GM23338 (cell line): ENCODE results near the gene SERPINB10. TPM values are rescaled to one million over a fixed set of nuclear protein-coding genes. Genes with fewer than 3 reads are reported as not detected.

Experiments used
- ATAC-seq: fragments of 200-7000 bp; cut with Tn5 transposase; 3 replicates; pipeline ENCODE4 v1.9.1; 2020
- DNase-seq: peaks from one replicate; pipeline ENCODE4 v3.0.0-alpha.2; 2015; ENCODE audit warnings: low spot score
- H2AFZ ChIP-seq: fragments of 200-600 bp; sonication (generic); 2 replicates; pipeline ENCODE4 v1.8.0; 2016; ENCODE audit warnings: antibody characterized with exemption, mild to moderate bottlenecking, moderate library complexity
- H3F3A ChIP-seq: fragments of 200-600 bp; sonication (generic); replicated peaks from 2 replicates; pipeline ENCODE4 v1.8.0; 2017; ENCODE audit warnings: antibody characterized with exemption, mixed run types, low read depth
- H3K27ac ChIP-seq: fragments of 200-600 bp; sonication (generic); 2 replicates; pipeline ENCODE4 v1.6.1; 2016; ENCODE audit warnings: low read depth
- H3K27me3 ChIP-seq: fragments of 200-600 bp; sonication (generic); 2 replicates; pipeline ENCODE4 v1.8.0; 2016; ENCODE audit warnings: mild to moderate bottlenecking, mixed run types, moderate library complexity; ENCODE audit not compliant: insufficient read depth
- H3K36me3 ChIP-seq: fragments of 200-600 bp; sonication (generic); 2 replicates; pipeline ENCODE4 v1.8.0; 2016; ENCODE audit warnings: mild to moderate bottlenecking; ENCODE audit not compliant: insufficient read depth
- H3K4me1 ChIP-seq: fragments of 200-600 bp; sonication (generic); 2 replicates; pipeline ENCODE4 v1.8.0; 2016; ENCODE audit warnings: mild to moderate bottlenecking, moderate library complexity; ENCODE audit not compliant: insufficient read depth
- H3K4me2 ChIP-seq: fragments of 200-600 bp; sonication (generic); 2 replicates; pipeline ENCODE4 v1.7.1; 2017; ENCODE audit warnings: mixed run types
- H3K4me3 ChIP-seq: fragments of 200-600 bp; sonication (generic); 2 replicates; pipeline ENCODE4 v1.6.1; 2016; ENCODE audit warnings: mixed run types
- H3K79me2 ChIP-seq: fragments of 200-600 bp; sonication (generic); replicated peaks from 2 replicates; pipeline ENCODE4 v1.8.0; 2017; ENCODE audit warnings: mild to moderate bottlenecking; ENCODE audit not compliant: insufficient read depth
- H3K9me2 ChIP-seq: fragments of 200-600 bp; sonication (generic); 2 replicates; pipeline ENCODE4 v1.8.0; 2017; ENCODE audit not compliant: insufficient read depth
- H4K20me1 ChIP-seq: fragments of 200-600 bp; sonication (generic); replicated peaks from 2 replicates; pipeline ENCODE4 v1.8.0; 2017; ENCODE audit warnings: mild to moderate bottlenecking; ENCODE audit not compliant: insufficient read depth
- H3K27ac Mint-ChIP-seq: 2 replicates; pipeline ENCODE4 v1.8.0; 2020; ENCODE audit warnings: inconsistent platforms, mild to moderate bottlenecking, moderate library complexity, mixed read lengths
- H3K27me3 Mint-ChIP-seq: 3 replicates; pipeline ENCODE4 v1.8.0; 2022; ENCODE audit warnings: low read depth, mild to moderate bottlenecking, moderate library complexity, mixed read lengths, inconsistent platforms; ENCODE audit not compliant: insufficient read depth, poor library complexity
- H3K36me3 Mint-ChIP-seq: 3 replicates; pipeline ENCODE4 v1.8.0; 2021; ENCODE audit warnings: low read depth, mild to moderate bottlenecking, inconsistent platforms, moderate library complexity, mixed read lengths
- H3K4me1 Mint-ChIP-seq: 3 replicates; pipeline ENCODE4 v1.8.0; 2020; ENCODE audit warnings: mild to moderate bottlenecking, inconsistent platforms, mixed read lengths
- H3K4me3 Mint-ChIP-seq: 3 replicates; pipeline ENCODE4 v1.8.0; 2021; ENCODE audit warnings: moderate library complexity, mild to moderate bottlenecking, inconsistent platforms, mixed read lengths
- H3K9me3 Mint-ChIP-seq: 3 replicates; pipeline ENCODE4 v1.8.0; 2020; ENCODE audit warnings: moderate library complexity, mild to moderate bottlenecking, inconsistent platforms, mixed read lengths
- CREB1 ChIP-seq: fragments of 250-450 bp; sonication (Bioruptor Pico); IDR thresholded peaks from 2 replicates; pipeline ENCODE4 v1.5.0; 2020; ENCODE audit warnings: low read depth, mild to moderate bottlenecking, moderate library complexity
- EZH2 ChIP-seq: fragments of 200-600 bp; sonication (generic); IDR thresholded peaks from one replicate; pipeline ENCODE4 v1.8.0; 2017; ENCODE audit warnings: antibody characterized with exemption, mild to moderate bottlenecking, low read depth; ENCODE audit not compliant: unreplicated experiment
- EZH2phosphoT487 ChIP-seq: fragments of 200-600 bp; sonication (generic); IDR thresholded peaks from one replicate; pipeline ENCODE4 v1.8.1; 2018; ENCODE audit warnings: antibody characterized with exemption; ENCODE audit not compliant: unreplicated experiment
- JUNB ChIP-seq: IDR thresholded peaks from one replicate; pipeline ENCODE4 v1.6.1; 2016; ENCODE audit warnings: antibody characterized with exemption; ENCODE audit not compliant: unreplicated experiment
- NANOG ChIP-seq: IDR thresholded peaks from 2 replicates; pipeline ENCODE4 v1.6.1; 2016; ENCODE audit warnings: antibody characterized with exemption, borderline replicate concordance
- POLR2AphosphoS5 ChIP-seq: IDR thresholded peaks from 2 replicates; pipeline ENCODE4 v1.6.1; 2016; ENCODE audit warnings: antibody characterized with exemption, low read depth
- STAT1 ChIP-seq: IDR thresholded peaks from one replicate; pipeline ENCODE4 v1.6.1; 2016; ENCODE audit warnings: antibody characterized with exemption; ENCODE audit not compliant: unreplicated experiment
- ZNF114 ChIP-seq: fragments of 250-450 bp; sonication (Bioruptor Pico); IDR thresholded peaks from 2 replicates; pipeline ENCODE4 v1.5.0; 2020; ENCODE audit warnings: mild to moderate bottlenecking, moderate library complexity
- ZNF331 ChIP-seq: fragments of 250-450 bp; sonication (Bioruptor Pico); IDR thresholded peaks from 2 replicates; pipeline ENCODE4 v1.5.0; 2020; ENCODE audit warnings: low read depth, mild to moderate bottlenecking, moderate library complexity
- polyA plus RNA-seq: library from polyadenylated mRNA; unstranded; fragments of >200 nt; fragmentation: Nextera tagmentation; extraction: Ambion mirVana; gene quantifications from 2 replicates; pipeline ENCODE4 v1.2.1, GENCODE V29; 2016
- total RNA-seq: library from RNA; depleted of rRNA; stranded (reverse); fragments of >200 nt; shearing (Covaris generic); gene quantifications from 2 replicates; pipeline ENCODE4 v1.2.3, GENCODE V29; 2014
- TF ChIP-seq, protein P1 (sequence below): fragments of 250-450 bp; sonication (Bioruptor Pico); IDR thresholded peaks from 2 replicates; pipeline ENCODE4 v1.5.0; 2020; ENCODE audit warnings: mild to moderate bottlenecking, moderate library complexity
- TF ChIP-seq, protein P2 (sequence below), 2 experiments: fragments of 200-600 bp in 1 of 2; sonication (generic) in 1 of 2; conservative IDR thresholded peaks; 2 replicates each; pipeline versions ENCODE4 v1.5.1 to v1.6.1; 2016 to 2017; ENCODE audit warnings: antibody characterized with exemption in 2 of 2, low read depth in 2 of 2, mild to moderate bottlenecking in 2 of 2, moderate library complexity in 1 of 2
- TF ChIP-seq, protein P3 (sequence below): IDR thresholded peaks from one replicate; pipeline ENCODE4 v1.6.1; 2018; ENCODE audit warnings: antibody characterized with exemption; ENCODE audit not compliant: unreplicated experiment
- TF ChIP-seq, protein P4 (sequence below): IDR thresholded peaks from 2 replicates; pipeline ENCODE4 v1.6.1; 2016; ENCODE audit warnings: antibody characterized with exemption

The SERPINB10 gene
- total and polyA plus RNA-seq, 2 experiments from 2014 or later: not detected

DNA sequence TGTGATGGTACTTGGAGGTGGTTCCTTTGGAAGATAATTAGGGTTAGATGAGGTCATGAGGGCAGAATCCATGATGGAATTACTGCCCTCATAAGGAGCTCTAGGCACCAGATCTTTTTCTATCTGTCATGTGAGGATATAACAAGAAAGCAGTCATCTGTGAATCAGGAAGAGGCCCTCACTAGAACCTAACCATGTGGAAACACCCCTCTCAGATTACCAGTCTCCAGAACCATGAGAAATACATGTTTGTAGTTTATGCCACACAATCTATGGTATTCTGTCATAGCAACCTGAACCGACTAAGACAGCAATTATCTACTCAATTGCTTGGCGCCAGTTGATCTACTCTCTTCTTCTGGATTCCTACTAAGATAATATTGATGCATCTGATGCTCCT is 2.4 kb upstream of the SERPINB10 start:
- Histone ChIP-seq H3F3A (no peaks in the 10 kb centered on the region), H3K79me2 (no peaks in the 10 kb centered on the region), H3K9me2 (peaks cover 11% of the 10 kb centered on the region; the same call in 1 of the 2 replicates), H4K20me1 (no peaks in the 10 kb centered on the region), H2AFZ (no peak overlapping the region), H3K27ac (no peak overlapping the region), H3K4me1 (peaks cover 11% of the 10 kb centered on the region), H3K36me3 (no peaks in the 10 kb centered on the region), H3K4me2 (no peak overlapping the region), H3K27me3 (no peaks in the 10 kb centered on the region), H3K4me3 (no peak overlapping the region)
- Mint-ChIP-seq H3K9me3 (peaks cover 6% of the 10 kb centered on the region; the same call in 2 of the 3 replicates), H3K27me3 (no peaks in the 10 kb centered on the region), H3K4me3 (no peak overlapping the region), H3K36me3 (peaks cover 5% of the 10 kb centered on the region; the same call in 1 of the 3 replicates), H3K27ac (no peak overlapping the region), H3K4me1 (peaks cover 11% of the 10 kb centered on the region; the same call in 2 of the 3 replicates)
- TF ChIP-seq, protein P1, sequence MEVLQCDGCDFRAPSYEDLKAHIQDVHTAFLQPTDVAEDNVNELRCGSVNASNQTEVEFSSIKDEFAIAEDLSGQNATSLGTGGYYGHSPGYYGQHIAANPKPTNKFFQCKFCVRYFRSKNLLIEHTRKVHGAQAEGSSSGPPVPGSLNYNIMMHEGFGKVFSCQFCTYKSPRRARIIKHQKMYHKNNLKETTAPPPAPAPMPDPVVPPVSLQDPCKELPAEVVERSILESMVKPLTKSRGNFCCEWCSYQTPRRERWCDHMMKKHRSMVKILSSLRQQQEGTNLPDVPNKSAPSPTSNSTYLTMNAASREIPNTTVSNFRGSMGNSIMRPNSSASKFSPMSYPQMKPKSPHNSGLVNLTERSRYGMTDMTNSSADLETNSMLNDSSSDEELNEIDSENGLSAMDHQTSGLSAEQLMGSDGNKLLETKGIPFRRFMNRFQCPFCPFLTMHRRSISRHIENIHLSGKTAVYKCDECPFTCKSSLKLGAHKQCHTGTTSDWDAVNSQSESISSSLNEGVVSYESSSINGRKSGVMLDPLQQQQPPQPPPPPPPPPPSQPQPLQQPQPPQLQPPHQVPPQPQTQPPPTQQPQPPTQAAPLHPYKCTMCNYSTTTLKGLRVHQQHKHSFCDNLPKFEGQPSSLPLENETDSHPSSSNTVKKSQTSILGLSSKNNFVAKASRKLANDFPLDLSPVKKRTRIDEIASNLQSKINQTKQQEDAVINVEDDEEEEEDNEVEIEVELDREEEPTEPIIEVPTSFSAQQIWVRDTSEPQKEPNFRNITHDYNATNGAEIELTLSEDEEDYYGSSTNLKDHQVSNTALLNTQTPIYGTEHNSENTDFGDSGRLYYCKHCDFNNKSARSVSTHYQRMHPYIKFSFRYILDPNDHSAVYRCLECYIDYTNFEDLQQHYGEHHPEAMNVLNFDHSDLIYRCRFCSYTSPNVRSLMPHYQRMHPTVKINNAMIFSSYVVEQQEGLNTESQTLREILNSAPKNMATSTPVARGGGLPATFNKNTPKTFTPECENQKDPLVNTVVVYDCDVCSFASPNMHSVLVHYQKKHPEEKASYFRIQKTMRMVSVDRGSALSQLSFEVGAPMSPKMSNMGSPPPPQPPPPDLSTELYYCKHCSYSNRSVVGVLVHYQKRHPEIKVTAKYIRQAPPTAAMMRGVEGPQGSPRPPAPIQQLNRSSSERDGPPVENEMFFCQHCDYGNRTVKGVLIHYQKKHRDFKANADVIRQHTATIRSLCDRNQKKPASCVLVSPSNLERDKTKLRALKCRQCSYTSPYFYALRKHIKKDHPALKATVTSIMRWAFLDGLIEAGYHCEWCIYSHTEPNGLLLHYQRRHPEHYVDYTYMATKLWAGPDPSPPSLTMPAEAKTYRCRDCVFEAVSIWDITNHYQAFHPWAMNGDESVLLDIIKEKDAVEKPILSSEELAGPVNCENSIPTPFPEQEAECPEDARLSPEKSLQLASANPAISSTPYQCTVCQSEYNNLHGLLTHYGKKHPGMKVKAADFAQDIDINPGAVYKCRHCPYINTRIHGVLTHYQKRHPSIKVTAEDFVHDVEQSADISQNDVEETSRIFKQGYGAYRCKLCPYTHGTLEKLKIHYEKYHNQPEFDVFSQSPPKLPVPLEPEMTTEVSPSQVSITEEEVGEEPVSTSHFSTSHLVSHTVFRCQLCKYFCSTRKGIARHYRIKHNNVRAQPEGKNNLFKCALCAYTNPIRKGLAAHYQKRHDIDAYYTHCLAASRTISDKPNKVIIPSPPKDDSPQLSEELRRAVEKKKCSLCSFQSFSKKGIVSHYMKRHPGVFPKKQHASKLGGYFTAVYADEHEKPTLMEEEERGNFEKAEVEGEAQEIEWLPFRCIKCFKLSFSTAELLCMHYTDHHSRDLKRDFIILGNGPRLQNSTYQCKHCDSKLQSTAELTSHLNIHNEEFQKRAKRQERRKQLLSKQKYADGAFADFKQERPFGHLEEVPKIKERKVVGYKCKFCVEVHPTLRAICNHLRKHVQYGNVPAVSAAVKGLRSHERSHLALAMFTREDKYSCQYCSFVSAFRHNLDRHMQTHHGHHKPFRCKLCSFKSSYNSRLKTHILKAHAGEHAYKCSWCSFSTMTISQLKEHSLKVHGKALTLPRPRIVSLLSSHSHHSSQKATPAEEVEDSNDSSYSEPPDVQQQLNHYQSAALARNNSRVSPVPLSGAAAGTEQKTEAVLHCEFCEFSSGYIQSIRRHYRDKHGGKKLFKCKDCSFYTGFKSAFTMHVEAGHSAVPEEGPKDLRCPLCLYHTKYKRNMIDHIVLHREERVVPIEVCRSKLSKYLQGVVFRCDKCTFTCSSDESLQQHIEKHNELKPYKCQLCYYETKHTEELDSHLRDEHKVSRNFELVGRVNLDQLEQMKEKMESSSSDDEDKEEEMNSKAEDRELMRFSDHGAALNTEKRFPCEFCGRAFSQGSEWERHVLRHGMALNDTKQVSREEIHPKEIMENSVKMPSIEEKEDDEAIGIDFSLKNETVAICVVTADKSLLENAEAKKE (CRISPR knock-in tag): no peak
- TF ChIP-seq ZNF331 (CRISPR knock-in tag) (no peak), POLR2AphosphoS5 (no peak), EZH2 (no peak), CREB1 (CRISPR knock-in tag) (no peak), NANOG (no peak), JUNB (no peak), EZH2phosphoT487 (no peak), ZNF114 (no peak), STAT1 (no peak)
- TF ChIP-seq, protein P2, sequence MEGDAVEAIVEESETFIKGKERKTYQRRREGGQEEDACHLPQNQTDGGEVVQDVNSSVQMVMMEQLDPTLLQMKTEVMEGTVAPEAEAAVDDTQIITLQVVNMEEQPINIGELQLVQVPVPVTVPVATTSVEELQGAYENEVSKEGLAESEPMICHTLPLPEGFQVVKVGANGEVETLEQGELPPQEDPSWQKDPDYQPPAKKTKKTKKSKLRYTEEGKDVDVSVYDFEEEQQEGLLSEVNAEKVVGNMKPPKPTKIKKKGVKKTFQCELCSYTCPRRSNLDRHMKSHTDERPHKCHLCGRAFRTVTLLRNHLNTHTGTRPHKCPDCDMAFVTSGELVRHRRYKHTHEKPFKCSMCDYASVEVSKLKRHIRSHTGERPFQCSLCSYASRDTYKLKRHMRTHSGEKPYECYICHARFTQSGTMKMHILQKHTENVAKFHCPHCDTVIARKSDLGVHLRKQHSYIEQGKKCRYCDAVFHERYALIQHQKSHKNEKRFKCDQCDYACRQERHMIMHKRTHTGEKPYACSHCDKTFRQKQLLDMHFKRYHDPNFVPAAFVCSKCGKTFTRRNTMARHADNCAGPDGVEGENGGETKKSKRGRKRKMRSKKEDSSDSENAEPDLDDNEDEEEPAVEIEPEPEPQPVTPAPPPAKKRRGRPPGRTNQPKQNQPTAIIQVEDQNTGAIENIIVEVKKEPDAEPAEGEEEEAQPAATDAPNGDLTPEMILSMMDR (conservative IDR thresholded peaks at IDR 0.05; ENCODE audit: low read depth in 2 of 2): no peak
- TF ChIP-seq, protein P3, sequence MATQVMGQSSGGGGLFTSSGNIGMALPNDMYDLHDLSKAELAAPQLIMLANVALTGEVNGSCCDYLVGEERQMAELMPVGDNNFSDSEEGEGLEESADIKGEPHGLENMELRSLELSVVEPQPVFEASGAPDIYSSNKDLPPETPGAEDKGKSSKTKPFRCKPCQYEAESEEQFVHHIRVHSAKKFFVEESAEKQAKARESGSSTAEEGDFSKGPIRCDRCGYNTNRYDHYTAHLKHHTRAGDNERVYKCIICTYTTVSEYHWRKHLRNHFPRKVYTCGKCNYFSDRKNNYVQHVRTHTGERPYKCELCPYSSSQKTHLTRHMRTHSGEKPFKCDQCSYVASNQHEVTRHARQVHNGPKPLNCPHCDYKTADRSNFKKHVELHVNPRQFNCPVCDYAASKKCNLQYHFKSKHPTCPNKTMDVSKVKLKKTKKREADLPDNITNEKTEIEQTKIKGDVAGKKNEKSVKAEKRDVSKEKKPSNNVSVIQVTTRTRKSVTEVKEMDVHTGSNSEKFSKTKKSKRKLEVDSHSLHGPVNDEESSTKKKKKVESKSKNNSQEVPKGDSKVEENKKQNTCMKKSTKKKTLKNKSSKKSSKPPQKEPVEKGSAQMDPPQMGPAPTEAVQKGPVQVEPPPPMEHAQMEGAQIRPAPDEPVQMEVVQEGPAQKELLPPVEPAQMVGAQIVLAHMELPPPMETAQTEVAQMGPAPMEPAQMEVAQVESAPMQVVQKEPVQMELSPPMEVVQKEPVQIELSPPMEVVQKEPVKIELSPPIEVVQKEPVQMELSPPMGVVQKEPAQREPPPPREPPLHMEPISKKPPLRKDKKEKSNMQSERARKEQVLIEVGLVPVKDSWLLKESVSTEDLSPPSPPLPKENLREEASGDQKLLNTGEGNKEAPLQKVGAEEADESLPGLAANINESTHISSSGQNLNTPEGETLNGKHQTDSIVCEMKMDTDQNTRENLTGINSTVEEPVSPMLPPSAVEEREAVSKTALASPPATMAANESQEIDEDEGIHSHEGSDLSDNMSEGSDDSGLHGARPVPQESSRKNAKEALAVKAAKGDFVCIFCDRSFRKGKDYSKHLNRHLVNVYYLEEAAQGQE: no peak
- TF ChIP-seq, protein P4, sequence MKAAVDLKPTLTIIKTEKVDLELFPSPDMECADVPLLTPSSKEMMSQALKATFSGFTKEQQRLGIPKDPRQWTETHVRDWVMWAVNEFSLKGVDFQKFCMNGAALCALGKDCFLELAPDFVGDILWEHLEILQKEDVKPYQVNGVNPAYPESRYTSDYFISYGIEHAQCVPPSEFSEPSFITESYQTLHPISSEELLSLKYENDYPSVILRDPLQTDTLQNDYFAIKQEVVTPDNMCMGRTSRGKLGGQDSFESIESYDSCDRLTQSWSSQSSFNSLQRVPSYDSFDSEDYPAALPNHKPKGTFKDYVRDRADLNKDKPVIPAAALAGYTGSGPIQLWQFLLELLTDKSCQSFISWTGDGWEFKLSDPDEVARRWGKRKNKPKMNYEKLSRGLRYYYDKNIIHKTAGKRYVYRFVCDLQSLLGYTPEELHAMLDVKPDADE: no peak
- no peak for ATAC-seq
- no peak for DNase-seq
